ENCODE results near the gene EFCAB14.

- TF ChIP-seq, protein P1, sequence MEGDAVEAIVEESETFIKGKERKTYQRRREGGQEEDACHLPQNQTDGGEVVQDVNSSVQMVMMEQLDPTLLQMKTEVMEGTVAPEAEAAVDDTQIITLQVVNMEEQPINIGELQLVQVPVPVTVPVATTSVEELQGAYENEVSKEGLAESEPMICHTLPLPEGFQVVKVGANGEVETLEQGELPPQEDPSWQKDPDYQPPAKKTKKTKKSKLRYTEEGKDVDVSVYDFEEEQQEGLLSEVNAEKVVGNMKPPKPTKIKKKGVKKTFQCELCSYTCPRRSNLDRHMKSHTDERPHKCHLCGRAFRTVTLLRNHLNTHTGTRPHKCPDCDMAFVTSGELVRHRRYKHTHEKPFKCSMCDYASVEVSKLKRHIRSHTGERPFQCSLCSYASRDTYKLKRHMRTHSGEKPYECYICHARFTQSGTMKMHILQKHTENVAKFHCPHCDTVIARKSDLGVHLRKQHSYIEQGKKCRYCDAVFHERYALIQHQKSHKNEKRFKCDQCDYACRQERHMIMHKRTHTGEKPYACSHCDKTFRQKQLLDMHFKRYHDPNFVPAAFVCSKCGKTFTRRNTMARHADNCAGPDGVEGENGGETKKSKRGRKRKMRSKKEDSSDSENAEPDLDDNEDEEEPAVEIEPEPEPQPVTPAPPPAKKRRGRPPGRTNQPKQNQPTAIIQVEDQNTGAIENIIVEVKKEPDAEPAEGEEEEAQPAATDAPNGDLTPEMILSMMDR (IDR thresholded peaks at IDR 0.05 in 4 of 5, conservative IDR thresholded peaks at IDR 0.05 in 1 of 5): no peak
- TF ChIP-seq POLR2A (IDR thresholded peaks at IDR 0.05): no peak
Observed at GRCh38 chr1:46643368-46643775, 75.5 kb downstream of the EFCAB14 start.

Measured in gastrocnemius medialis (tissue), 4 donors.